ENCODE measurements around the gene GAR1. TPM values are rescaled to one million over a fixed set of nuclear protein-coding genes. Genes with fewer than 3 reads are reported as not detected.

GAR1 gene
- total and polyA plus RNA-seq, 9 of the 15 experiments (the other 6 are each of a cell fraction or from before 2014, with no cell fraction given): 35.7 to 194 (median 68.2) TPM

Other genes with a start within 250 kb of the GAR1 start
- gene CASP6, start 112.3 kb upstream of the GAR1 start, total RNA-seq (2014; rRNA removed): 34.3 and 39.1 TPM in 2 replicates
- 31.7 and 42.2 TPM in 2 replicates for gene CASP6, start 112.3 kb upstream of the GAR1 start, total RNA-seq (2014; rRNA removed; fragmentation: Illumina TruSeq; extraction: Trizol)
- 47.7 and 48.1 TPM in 2 replicates for gene CASP6, start 112.3 kb upstream of the GAR1 start, total RNA-seq (2015; rRNA removed; fragmentation: Illumina TruSeq; extraction: Trizol)
- gene CASP6, start 112.3 kb upstream of the GAR1 start, total RNA-seq (2021): 20.8 and 22.3 TPM in 2 replicates
- 56.7 and 72.7 TPM in 2 replicates for gene CASP6, start 112.3 kb upstream of the GAR1 start, polyA plus RNA-seq (2011; rRNA removed)
- 52.1 and 57.5 TPM in 2 replicates for gene CASP6, start 112.3 kb upstream of the GAR1 start, polyA plus RNA-seq (2014; fragmentation: Illumina TruSeq; extraction: Trizol)
- gene CASP6, start 112.3 kb upstream of the GAR1 start, polyA plus RNA-seq (2014; fragmentation: Nextera tagmentation; extraction: Ambion mirVana): 10 to 100 TPM; 23.0 to 31.7 TPM
- 47.4 and 50.9 TPM in 2 replicates for gene CASP6, start 112.3 kb upstream of the GAR1 start, polyA plus RNA-seq (2014; rRNA removed)
- gene PLA2G12A, start 85.7 kb upstream of the GAR1 start, total RNA-seq (2014; rRNA removed): 29.4 and 39.8 TPM in 2 replicates
- gene PLA2G12A, start 85.7 kb upstream of the GAR1 start, total RNA-seq (2014; rRNA removed; fragmentation: Illumina TruSeq; extraction: Trizol): 132 and 135 TPM in 2 replicates
- 98.1 and 103 TPM in 2 replicates for gene PLA2G12A, start 85.7 kb upstream of the GAR1 start, total RNA-seq (2015; rRNA removed; fragmentation: Illumina TruSeq; extraction: Trizol)
- gene PLA2G12A, start 85.7 kb upstream of the GAR1 start, total RNA-seq (2021): 92.3 and 94.7 TPM in 2 replicates
- gene PLA2G12A, start 85.7 kb upstream of the GAR1 start, polyA plus RNA-seq (2011; rRNA removed): 202 and 226 TPM in 2 replicates
- 77.9 and 80.5 TPM in 2 replicates for gene PLA2G12A, start 85.7 kb upstream of the GAR1 start, polyA plus RNA-seq (2014; fragmentation: Illumina TruSeq; extraction: Trizol)
- 10 to 100 TPM; 24.2 to 24.6 TPM for gene PLA2G12A, start 85.7 kb upstream of the GAR1 start, polyA plus RNA-seq (2014; fragmentation: Nextera tagmentation; extraction: Ambion mirVana)
- gene PLA2G12A, start 85.7 kb upstream of the GAR1 start, polyA plus RNA-seq (2014; rRNA removed): 38.0 and 50.3 TPM in 2 replicates
- gene CFI, start 13.8 kb upstream of the GAR1 start, total RNA-seq (2014; rRNA removed): 0.41 and 1.4 TPM in 2 replicates
- gene CFI, start 13.8 kb upstream of the GAR1 start, total RNA-seq (2014; rRNA removed; fragmentation: Illumina TruSeq; extraction: Trizol): 0.61 and 0.62 TPM in 2 replicates
- 8.3 and 8.4 TPM in 2 replicates for gene CFI, start 13.8 kb upstream of the GAR1 start, total RNA-seq (2015; rRNA removed; fragmentation: Illumina TruSeq; extraction: Trizol)
- gene CFI, start 13.8 kb upstream of the GAR1 start, total RNA-seq (2021): 0.94 and 0.95 TPM in 2 replicates
- 0.22 and 0.54 TPM in 2 replicates for gene CFI, start 13.8 kb upstream of the GAR1 start, polyA plus RNA-seq (2011; rRNA removed)
- 0.58 and 1.00 TPM in 2 replicates for gene CFI, start 13.8 kb upstream of the GAR1 start, polyA plus RNA-seq (2014; fragmentation: Illumina TruSeq; extraction: Trizol)
- gene CFI, start 13.8 kb upstream of the GAR1 start, polyA plus RNA-seq (2014; fragmentation: Nextera tagmentation; extraction: Ambion mirVana): 1 to 10 TPM in 1 of 2 experiments, under 1 TPM in 1; 0.30 to 1.1 TPM
- 0.46 and 0.72 TPM in 2 replicates for gene CFI, start 13.8 kb upstream of the GAR1 start, polyA plus RNA-seq (2014; rRNA removed)
- not detected in 2 replicates for gene RRH, start 12.2 kb downstream of the GAR1 start, total RNA-seq (2014; rRNA removed)
- gene RRH, start 12.2 kb downstream of the GAR1 start, total RNA-seq (2014; rRNA removed; fragmentation: Illumina TruSeq; extraction: Trizol): 0.16 TPM in 1 of 2 replicates, not detected in the other
- gene RRH, start 12.2 kb downstream of the GAR1 start, total RNA-seq (2015; rRNA removed; fragmentation: Illumina TruSeq; extraction: Trizol): 0.18 TPM in 1 of 2 replicates, not detected in the other
- not detected in 2 replicates for gene RRH, start 12.2 kb downstream of the GAR1 start, total RNA-seq (2021)
- gene RRH, start 12.2 kb downstream of the GAR1 start, polyA plus RNA-seq (2011; rRNA removed): 0.28 and 0.31 TPM in 2 replicates
- 0.14 and 0.18 TPM in 2 replicates for gene RRH, start 12.2 kb downstream of the GAR1 start, polyA plus RNA-seq (2014; fragmentation: Illumina TruSeq; extraction: Trizol)
- under 1 TPM; 0.04 to 0.07 TPM for gene RRH, start 12.2 kb downstream of the GAR1 start, polyA plus RNA-seq (2014; fragmentation: Nextera tagmentation; extraction: Ambion mirVana)
- 0.05 and 0.07 TPM in 2 replicates for gene RRH, start 12.2 kb downstream of the GAR1 start, polyA plus RNA-seq (2014; rRNA removed)
- gene LRIT3, start 32.3 kb downstream of the GAR1 start, total RNA-seq (2014; rRNA removed): not detected in 2 replicates
- 0.04 and 0.10 TPM in 2 replicates for gene LRIT3, start 32.3 kb downstream of the GAR1 start, total RNA-seq (2014; rRNA removed; fragmentation: Illumina TruSeq; extraction: Trizol)
- 0.04 TPM in 1 of 2 replicates, not detected in the other for gene LRIT3, start 32.3 kb downstream of the GAR1 start, total RNA-seq (2015; rRNA removed; fragmentation: Illumina TruSeq; extraction: Trizol)
- not detected in 2 replicates for gene LRIT3, start 32.3 kb downstream of the GAR1 start, total RNA-seq (2021)
- 0.10 and 0.20 TPM in 2 replicates for gene LRIT3, start 32.3 kb downstream of the GAR1 start, polyA plus RNA-seq (2011; rRNA removed)
- gene LRIT3, start 32.3 kb downstream of the GAR1 start, polyA plus RNA-seq (2014; fragmentation: Illumina TruSeq; extraction: Trizol): 0.04 TPM in 1 of 2 replicates, not detected in the other
- not detected for gene LRIT3, start 32.3 kb downstream of the GAR1 start, polyA plus RNA-seq (2014; fragmentation: Nextera tagmentation; extraction: Ambion mirVana)
- gene LRIT3, start 32.3 kb downstream of the GAR1 start, polyA plus RNA-seq (2014; rRNA removed): 0.07 TPM in 2 replicates
- 0.78 and 1.3 TPM in 2 replicates for gene EGF, start 97.1 kb downstream of the GAR1 start, total RNA-seq (2014; rRNA removed)
- gene EGF, start 97.1 kb downstream of the GAR1 start, total RNA-seq (2014; rRNA removed; fragmentation: Illumina TruSeq; extraction: Trizol): 1.6 and 1.7 TPM in 2 replicates
- 2.0 and 2.4 TPM in 2 replicates for gene EGF, start 97.1 kb downstream of the GAR1 start, total RNA-seq (2015; rRNA removed; fragmentation: Illumina TruSeq; extraction: Trizol)
- 1.2 and 1.5 TPM in 2 replicates for gene EGF, start 97.1 kb downstream of the GAR1 start, total RNA-seq (2021)
- gene EGF, start 97.1 kb downstream of the GAR1 start, polyA plus RNA-seq (2011; rRNA removed): 0.40 and 1.0 TPM in 2 replicates
- 0.91 TPM in 2 replicates for gene EGF, start 97.1 kb downstream of the GAR1 start, polyA plus RNA-seq (2014; fragmentation: Illumina TruSeq; extraction: Trizol)
- 1 to 10 TPM in 1 of 2 experiments, under 1 TPM in 1; 0.32 to 1.0 TPM for gene EGF, start 97.1 kb downstream of the GAR1 start, polyA plus RNA-seq (2014; fragmentation: Nextera tagmentation; extraction: Ambion mirVana)
- gene EGF, start 97.1 kb downstream of the GAR1 start, polyA plus RNA-seq (2014; rRNA removed): 0.88 and 3.1 TPM in 2 replicates

All from K562 (cell line).